ENCODE measurements around the gene SMYD3. TPM values are rescaled to one million over a fixed set of nuclear protein-coding genes. Genes with fewer than 3 reads are reported as not detected.

The SMYD3 gene
- total RNA-seq, 1 experiment from 2014 or later: 35.1 TPM

DNA sequence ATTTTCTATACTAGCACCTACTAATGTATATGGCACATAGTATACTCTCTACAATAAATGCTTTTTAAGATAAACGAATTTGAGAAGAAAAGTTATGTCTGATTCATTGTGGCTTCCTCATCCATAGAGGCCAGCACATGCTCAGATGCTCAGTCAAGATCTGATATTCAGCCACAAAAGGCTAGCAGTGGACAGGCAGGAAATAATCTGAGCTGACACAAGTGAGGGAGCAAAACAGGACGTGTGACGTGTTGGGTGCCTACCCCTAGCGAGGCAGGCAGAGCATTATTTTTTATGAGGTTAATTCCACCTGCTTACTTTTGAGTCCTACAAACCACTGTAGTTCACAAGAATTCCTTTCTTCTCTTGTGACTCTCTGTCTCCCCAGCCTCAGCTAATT is 550.9 kb downstream of the SMYD3 start:
- TF ChIP-seq, protein P1, sequence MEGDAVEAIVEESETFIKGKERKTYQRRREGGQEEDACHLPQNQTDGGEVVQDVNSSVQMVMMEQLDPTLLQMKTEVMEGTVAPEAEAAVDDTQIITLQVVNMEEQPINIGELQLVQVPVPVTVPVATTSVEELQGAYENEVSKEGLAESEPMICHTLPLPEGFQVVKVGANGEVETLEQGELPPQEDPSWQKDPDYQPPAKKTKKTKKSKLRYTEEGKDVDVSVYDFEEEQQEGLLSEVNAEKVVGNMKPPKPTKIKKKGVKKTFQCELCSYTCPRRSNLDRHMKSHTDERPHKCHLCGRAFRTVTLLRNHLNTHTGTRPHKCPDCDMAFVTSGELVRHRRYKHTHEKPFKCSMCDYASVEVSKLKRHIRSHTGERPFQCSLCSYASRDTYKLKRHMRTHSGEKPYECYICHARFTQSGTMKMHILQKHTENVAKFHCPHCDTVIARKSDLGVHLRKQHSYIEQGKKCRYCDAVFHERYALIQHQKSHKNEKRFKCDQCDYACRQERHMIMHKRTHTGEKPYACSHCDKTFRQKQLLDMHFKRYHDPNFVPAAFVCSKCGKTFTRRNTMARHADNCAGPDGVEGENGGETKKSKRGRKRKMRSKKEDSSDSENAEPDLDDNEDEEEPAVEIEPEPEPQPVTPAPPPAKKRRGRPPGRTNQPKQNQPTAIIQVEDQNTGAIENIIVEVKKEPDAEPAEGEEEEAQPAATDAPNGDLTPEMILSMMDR (IDR thresholded peaks at IDR 0.05; ENCODE audit: unreplicated experiment): no peak
- CTCF ChIA-PET: no interaction called here
- H3K27me3 Mint-ChIP-seq (ENCODE audit: unreplicated experiment): no peaks in the 10 kb centered on the region
- no TSS peak for BruUV-seq (replicated peaks)
- intact Hi-C loops (cut with micrococcal nuclease; ENCODE audit: unreplicated experiment): no loop called here
- H3K27ac Mint-ChIP-seq (ENCODE audit: unreplicated experiment): no peak overlapping the region
- no peak for DNase-seq
- H3K4me1 Mint-ChIP-seq (ENCODE audit: low read depth, unreplicated experiment): peaks cover 10% of the 10 kb centered on the region
- H3K9me3 Mint-ChIP-seq (ENCODE audit: low read depth, unreplicated experiment): no peaks in the 10 kb centered on the region
- no peaks in the 10 kb centered on the region for H3K36me3 Mint-ChIP-seq (ENCODE audit: insufficient read depth, unreplicated experiment)
- no peak overlapping the region for H3K4me3 Mint-ChIP-seq (ENCODE audit: low read depth, unreplicated experiment)

DNA sequence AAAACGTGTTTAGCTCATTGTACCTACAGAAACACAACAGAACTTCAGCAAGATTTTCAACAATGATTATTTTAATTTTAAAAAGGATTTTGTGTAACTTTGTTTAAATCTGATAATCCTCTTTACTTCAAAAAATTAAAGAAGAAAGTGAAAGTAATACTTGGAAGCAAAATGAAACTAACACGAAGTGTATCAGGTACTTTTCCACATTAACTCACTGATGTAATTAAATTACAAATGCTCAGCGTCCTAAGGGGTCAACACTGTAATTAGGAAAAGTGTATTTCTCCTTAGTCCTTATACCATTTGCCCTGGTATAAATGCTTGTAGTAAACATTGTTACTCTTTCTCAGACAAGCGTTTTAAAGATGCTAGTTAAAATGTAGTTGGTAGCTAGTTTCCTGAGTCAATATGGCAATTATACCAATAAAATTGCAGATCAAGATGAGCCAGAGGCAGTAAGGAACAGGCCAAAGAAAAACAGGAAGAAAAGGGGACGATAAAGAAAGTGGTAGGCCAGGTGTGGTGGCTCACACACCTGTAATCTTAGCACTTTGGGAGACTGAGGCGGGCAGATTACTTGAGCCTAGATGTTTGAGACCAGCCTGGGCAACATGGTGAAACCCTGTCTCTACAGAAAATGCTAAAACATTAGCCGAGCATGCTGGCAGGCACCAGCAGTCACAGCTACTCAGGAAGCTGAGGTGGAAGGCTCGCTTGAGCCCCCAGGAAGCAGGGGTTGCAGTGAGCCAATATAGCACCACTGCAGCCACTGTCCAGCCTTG is 553.0 kb downstream of the SMYD3 start:
- Mint-ChIP-seq H3K9me3 (ENCODE audit: low read depth, unreplicated experiment) (no peaks in the 10 kb centered on the region), H3K4me3 (ENCODE audit: low read depth, unreplicated experiment) (peak overlapping the region; percentile 32), H3K4me1 (ENCODE audit: low read depth, unreplicated experiment) (peaks cover 10% of the 10 kb centered on the region), H3K27me3 (ENCODE audit: unreplicated experiment) (no peaks in the 10 kb centered on the region), H3K36me3 (ENCODE audit: insufficient read depth, unreplicated experiment) (no peaks in the 10 kb centered on the region), H3K27ac (ENCODE audit: unreplicated experiment) (peak overlapping the region; percentile 58)
- DNase-seq: no peak
- BruUV-seq (replicated peaks): no TSS peak
- TF ChIP-seq, protein P1 (IDR thresholded peaks at IDR 0.05; ENCODE audit: unreplicated experiment): no peak
- intact Hi-C loops (cut with micrococcal nuclease; ENCODE audit: unreplicated experiment): no loop called here
- CTCF ChIA-PET: no interaction called here

DNA sequence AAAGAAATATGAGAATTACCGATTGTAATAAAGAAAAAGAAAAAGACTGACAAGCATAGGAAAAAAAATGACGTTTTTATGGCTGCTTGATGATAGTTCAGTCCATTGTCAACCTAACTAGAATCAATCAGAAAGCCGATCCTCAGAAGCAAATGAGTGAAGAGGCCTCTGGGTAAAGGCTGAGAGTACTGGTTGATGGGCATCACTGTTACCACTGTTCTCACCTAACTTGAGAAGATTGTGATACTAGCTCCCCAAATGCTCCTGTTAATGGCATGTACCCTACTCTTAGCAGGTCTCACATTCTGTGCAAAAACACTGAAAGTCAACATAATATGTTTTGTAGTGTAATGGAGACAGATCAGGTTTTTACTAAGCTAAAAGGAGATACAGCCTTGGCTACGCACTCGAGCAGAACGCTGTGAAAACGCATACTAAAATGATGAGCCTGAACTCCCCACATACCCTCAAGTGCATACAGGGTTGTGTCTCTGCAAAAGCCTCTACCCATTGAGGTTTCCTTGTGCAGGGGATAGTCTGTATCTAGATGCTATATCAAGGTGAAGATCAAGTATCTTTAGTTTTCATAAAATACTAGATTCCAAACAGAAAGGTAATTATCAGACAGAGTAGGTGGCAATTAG is 554.6 kb downstream of the SMYD3 start:
- no peak overlapping the region for H3K4me3 Mint-ChIP-seq (ENCODE audit: low read depth, unreplicated experiment)
- H3K27me3 Mint-ChIP-seq (ENCODE audit: unreplicated experiment): no peaks in the 10 kb centered on the region
- H3K4me1 Mint-ChIP-seq (ENCODE audit: low read depth, unreplicated experiment): peaks cover 10% of the 10 kb centered on the region
- no peaks in the 10 kb centered on the region for H3K36me3 Mint-ChIP-seq (ENCODE audit: insufficient read depth, unreplicated experiment)
- DNase-seq: no peak
- intact Hi-C loops (cut with micrococcal nuclease; ENCODE audit: unreplicated experiment): no loop called here
- no peak overlapping the region for H3K27ac Mint-ChIP-seq (ENCODE audit: unreplicated experiment)
- BruUV-seq (replicated peaks): no TSS peak
- TF ChIP-seq, protein P1 (IDR thresholded peaks at IDR 0.05; ENCODE audit: unreplicated experiment): no peak
- peaks cover 3% of the 10 kb centered on the region for H3K9me3 Mint-ChIP-seq (ENCODE audit: low read depth, unreplicated experiment)
- CTCF ChIA-PET: no interaction called here

DNA sequence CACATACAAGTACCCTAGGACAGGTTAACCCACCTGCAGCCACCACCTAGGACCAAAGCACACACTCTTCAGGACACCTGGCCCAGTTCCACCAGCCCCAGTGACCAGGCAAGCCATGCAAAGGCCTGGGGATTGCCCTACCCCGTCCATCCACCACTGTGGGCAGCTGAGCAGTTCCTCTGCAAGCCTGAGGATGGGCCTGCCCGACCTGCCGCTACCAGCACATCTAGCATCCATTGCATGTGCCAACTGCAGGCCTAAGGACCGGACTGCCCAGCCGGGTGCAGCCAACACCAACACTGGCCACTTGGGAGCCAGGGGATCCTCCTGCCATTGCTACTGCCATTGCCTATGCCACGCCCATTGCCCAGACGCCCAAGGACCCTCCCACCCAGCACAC is 558.3 kb downstream of the SMYD3 start:
- TF ChIP-seq, protein P1 (IDR thresholded peaks at IDR 0.05; ENCODE audit: unreplicated experiment): no peak
- Mint-ChIP-seq H3K4me3 (ENCODE audit: low read depth, unreplicated experiment) (no peak overlapping the region), H3K9me3 (ENCODE audit: low read depth, unreplicated experiment) (peaks cover 12% of the 10 kb centered on the region), H3K27me3 (ENCODE audit: unreplicated experiment) (no peaks in the 10 kb centered on the region), H3K27ac (ENCODE audit: unreplicated experiment) (no peak overlapping the region), H3K4me1 (ENCODE audit: low read depth, unreplicated experiment) (peaks cover under 1% of the 10 kb centered on the region), H3K36me3 (ENCODE audit: insufficient read depth, unreplicated experiment) (no peaks in the 10 kb centered on the region)
- intact Hi-C loops (cut with micrococcal nuclease; ENCODE audit: unreplicated experiment): no loop called here
- CTCF ChIA-PET: no interaction called here
- no TSS peak for BruUV-seq (replicated peaks)
- DNase-seq: no peak
